Measurements from ENCODE around the gene ARHGEF4. TPM values are rescaled to one million over a fixed set of nuclear protein-coding genes. Genes with fewer than 3 reads are reported as not detected.

The ARHGEF4 gene
- total RNA-seq, 1 donor from 2014 or later = 9.3 TPM

- Histone ChIP-seq H3K36me3 (ENCODE audit: control insufficient read depth, insufficient read depth, low read length) (no peaks in the 10 kb centered on the region), H3K27me3 (ENCODE audit: control insufficient read depth, insufficient read depth, low read length) (no peaks in the 10 kb centered on the region), H3K4me3 (ENCODE audit: low read depth, low read length) (no peak overlapping the region)
- no peak for DNase-seq (ENCODE audit: low read depth)
- TF ChIP-seq, protein P1, sequence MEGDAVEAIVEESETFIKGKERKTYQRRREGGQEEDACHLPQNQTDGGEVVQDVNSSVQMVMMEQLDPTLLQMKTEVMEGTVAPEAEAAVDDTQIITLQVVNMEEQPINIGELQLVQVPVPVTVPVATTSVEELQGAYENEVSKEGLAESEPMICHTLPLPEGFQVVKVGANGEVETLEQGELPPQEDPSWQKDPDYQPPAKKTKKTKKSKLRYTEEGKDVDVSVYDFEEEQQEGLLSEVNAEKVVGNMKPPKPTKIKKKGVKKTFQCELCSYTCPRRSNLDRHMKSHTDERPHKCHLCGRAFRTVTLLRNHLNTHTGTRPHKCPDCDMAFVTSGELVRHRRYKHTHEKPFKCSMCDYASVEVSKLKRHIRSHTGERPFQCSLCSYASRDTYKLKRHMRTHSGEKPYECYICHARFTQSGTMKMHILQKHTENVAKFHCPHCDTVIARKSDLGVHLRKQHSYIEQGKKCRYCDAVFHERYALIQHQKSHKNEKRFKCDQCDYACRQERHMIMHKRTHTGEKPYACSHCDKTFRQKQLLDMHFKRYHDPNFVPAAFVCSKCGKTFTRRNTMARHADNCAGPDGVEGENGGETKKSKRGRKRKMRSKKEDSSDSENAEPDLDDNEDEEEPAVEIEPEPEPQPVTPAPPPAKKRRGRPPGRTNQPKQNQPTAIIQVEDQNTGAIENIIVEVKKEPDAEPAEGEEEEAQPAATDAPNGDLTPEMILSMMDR (IDR thresholded peaks at IDR 0.05; ENCODE audit: insufficient read depth, low read length, poor library complexity, severe bottlenecking) = no peak
Observed at GRCh38 chr2:130851624-130852382, 15.1 kb downstream of the ARHGEF4 start.

- TF ChIP-seq, protein P1 (IDR thresholded peaks at IDR 0.05; ENCODE audit: insufficient read depth, low read length, poor library complexity, severe bottlenecking) = no peak
- H3K36me3 ChIP-seq (ENCODE audit: control insufficient read depth, insufficient read depth, low read length) = no peaks in the 10 kb centered on the region
- no peak for DNase-seq (ENCODE audit: low read depth)
- H3K27me3 ChIP-seq (ENCODE audit: control insufficient read depth, insufficient read depth, low read length) = no peaks in the 10 kb centered on the region
- H3K4me3 ChIP-seq (ENCODE audit: low read depth, low read length) = no peak overlapping the region
Observed at GRCh38 chr2:130852521-130853115, 15.9 kb downstream of the ARHGEF4 start.

- DNase-seq (ENCODE audit: low read depth) = no peak
- no peaks in the 10 kb centered on the region for H3K36me3 ChIP-seq (ENCODE audit: control insufficient read depth, insufficient read depth, low read length)
- TF ChIP-seq, protein P1 (IDR thresholded peaks at IDR 0.05; ENCODE audit: insufficient read depth, low read length, poor library complexity, severe bottlenecking) = no peak
- no peaks in the 10 kb centered on the region for H3K27me3 ChIP-seq (ENCODE audit: control insufficient read depth, insufficient read depth, low read length)
- no peak overlapping the region for H3K4me3 ChIP-seq (ENCODE audit: low read depth, low read length)
Observed at GRCh38 chr2:130853391-130853790, 16.7 kb downstream of the ARHGEF4 start.

GRCh38 chr2:130854301-130854700 lies 17.6 kb downstream of the ARHGEF4 start:
- TF ChIP-seq, protein P1 (IDR thresholded peaks at IDR 0.05; ENCODE audit: insufficient read depth, low read length, poor library complexity, severe bottlenecking) = no peak
- no peak overlapping the region for H3K4me3 ChIP-seq (ENCODE audit: low read depth, low read length)
- H3K27me3 ChIP-seq (ENCODE audit: control insufficient read depth, insufficient read depth, low read length) = no peaks in the 10 kb centered on the region
- no peak for DNase-seq (ENCODE audit: low read depth)
- no peaks in the 10 kb centered on the region for H3K36me3 ChIP-seq (ENCODE audit: control insufficient read depth, insufficient read depth, low read length)

GRCh38 chr2:130864830-130865800 lies 28.4 kb downstream of the ARHGEF4 start:
- H3K27me3 ChIP-seq (ENCODE audit: control insufficient read depth, insufficient read depth, low read length) = peaks cover under 1% of the 10 kb centered on the region
- DNase-seq (ENCODE audit: low read depth) = peak; percentile 18
- TF ChIP-seq, protein P1 (IDR thresholded peaks at IDR 0.05; ENCODE audit: insufficient read depth, low read length, poor library complexity, severe bottlenecking) = no peak
- H3K4me3 ChIP-seq (ENCODE audit: low read depth, low read length) = no peak overlapping the region
- H3K36me3 ChIP-seq (ENCODE audit: control insufficient read depth, insufficient read depth, low read length) = no peaks in the 10 kb centered on the region
